Esophagus muscularis mucosa (tissue), 4 donors: ENCODE results near the gene OMA1. TPM values are rescaled to one million over a fixed set of nuclear protein-coding genes. Genes with fewer than 3 reads are reported as not detected.
A peak's percentile ranks its signal among the peaks of the same experiment; 100 is the strongest.
"Not testable (repeated sequence)": the region's sequence is repeated elsewhere in the genome, so short reads cannot be mapped to it uniquely, and the experiment has no call there.

Experiments used
- DNase-seq: peaks from one replicate; pipeline ENCODE4 v3.0.0-alpha.2; 2017; ENCODE audit errors: extremely low spot score
- H3K27ac ChIP-seq, 4 donors: fragments of 200-600 bp; sonication (generic); replicated peaks in 1 of 4; 1 replicate in 3 of 4; 2 replicates in 1 of 4; pipeline ENCODE4 v1.5.1; 2016 to 2019; ENCODE audit warnings: mild to moderate bottlenecking in 1 of 4
- H3K27me3 ChIP-seq, 4 donors: fragments of 200-600 bp; sonication (generic); one replicate each; pipeline versions ENCODE4 v1.5.1 to v1.6.0; 2016 to 2019
- H3K36me3 ChIP-seq, 4 donors: fragments of 200-600 bp; sonication (generic); one replicate each; pipeline ENCODE4 v1.5.1; 2016 to 2019
- H3K4me1 ChIP-seq, 4 donors: fragments of 200-600 bp; sonication (generic); one replicate each; pipeline ENCODE4 v1.5.1; 2016 to 2019
- H3K4me3 ChIP-seq, 4 donors: fragments of 200-600 bp; sonication (generic); 1 replicate in 2 of 4; 2 replicates in 2 of 4; pipeline ENCODE4 v1.5.1; 2016 to 2019; ENCODE audit warnings: mild to moderate bottlenecking in 4 of 4, moderate library complexity in 1 of 4
- H3K9me3 ChIP-seq, 4 donors: fragments of 200-600 bp; sonication (generic); 1 replicate in 3 of 4; 2 replicates in 1 of 4; pipeline ENCODE4 v1.5.1; 2016 to 2019
- CTCF ChIP-seq, 3 experiments: fragments of 200-600 bp in 2 of 3; fragments of 450-650 bp in 1 of 3; sonication (generic) in 2 of 3; IDR thresholded peaks; one replicate each; pipeline ENCODE4 v1.5.1; 2017 to 2019; ENCODE audit warnings: antibody characterized with exemption in 3 of 3, mild to moderate bottlenecking in 2 of 3, moderate library complexity in 1 of 3
- EP300 ChIP-seq: sonication (generic); formaldehyde crosslinking; IDR thresholded peaks from one replicate; pipeline ENCODE4 v1.6.1; 2017; ENCODE audit warnings: antibody characterized with exemption
- POLR2A ChIP-seq: fragments of 450-650 bp; IDR thresholded peaks from one replicate; pipeline ENCODE4 v1.6.1; 2017; ENCODE audit warnings: antibody characterized with exemption, moderate library complexity, mild to moderate bottlenecking, low read depth
- POLR2AphosphoS5 ChIP-seq, 2 donors: sonication (generic); formaldehyde crosslinking; IDR thresholded peaks; one replicate each; pipeline ENCODE4 v1.6.1; 2017; ENCODE audit warnings: antibody characterized with exemption in 2 of 2
- WGBS: methylation state at CpG from one replicate; pipeline ENCODE4 v1.1.5; 2018; 5-methylcytosine and 5-hydroxymethylcytosine counted together
- intact Hi-C: fragments of 100-400 bp; cut with DNase I; formaldehyde crosslinking; loops from one replicate; pipeline ENCODE4 v1.15.1; 2023
- total RNA-seq, 4 donors: library from RNA; depleted of rRNA; stranded (reverse); fragments of >200 nt; gene quantifications; one replicate each; pipeline versions ENCODE4 v1.1.0 to v1.2.1, GENCODE V29; 2016

OMA1 gene
- total RNA-seq, 4 donors from 2014 or later, result 25.8 to 53.6 (median 32.9) TPM

- intact Hi-C loops, result no loop called here
- Histone ChIP-seq H3K27me3 (peaks cover 0 to 4% (median 0%) of the 10 kb centered on the region in 4 donors), H3K27ac (no peak overlapping the region), H3K4me1 (peaks cover 0 to 5% (median 2%) of the 10 kb centered on the region in 4 donors), H3K9me3 (no peaks in the 10 kb centered on the region), H3K4me3 (no peak overlapping the region), H3K36me3 (no peaks in the 10 kb centered on the region)
- no peak for TF ChIP-seq EP300
- TF ChIP-seq POLR2A, result no peak
- TF ChIP-seq CTCF (IDR thresholded peaks at IDR 0.05), result no peak
- TF ChIP-seq POLR2AphosphoS5 (IDR thresholded peaks at IDR 0.05), result no peak
- no peak for DNase-seq
- WGBS, result 67% methylated on average over 7 of the region's 9 CpGs
Measured at GRCh38 chr1:58551186-58552140, 4.9 kb upstream of the OMA1 start.

DNA sequence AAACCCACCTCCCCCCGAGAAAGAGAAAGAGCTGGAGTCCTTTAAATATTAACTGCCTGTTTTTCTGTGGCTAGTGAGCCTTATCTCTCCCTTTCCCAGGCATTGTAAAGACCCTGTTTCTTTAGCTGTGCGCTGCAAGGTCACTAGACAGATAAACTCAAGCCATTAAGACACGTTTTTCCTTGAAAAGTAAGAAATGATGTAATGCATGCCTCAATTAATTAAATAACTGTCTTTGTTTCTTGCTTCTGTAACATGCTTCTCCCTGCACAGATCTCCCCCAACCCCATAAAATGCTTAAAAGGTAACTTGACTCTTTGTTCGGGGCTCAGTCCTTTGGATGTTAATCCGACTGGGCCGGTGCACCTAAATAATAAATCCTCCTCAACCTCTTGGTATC, 2.8 kb upstream of the OMA1 start:
- not testable (repeated sequence) for H3K4me3 ChIP-seq, H3K27ac ChIP-seq, H3K27me3 ChIP-seq, DNase-seq, H3K36me3 ChIP-seq, H3K9me3 ChIP-seq
- 64% methylated on average over 6 of the region's 6 CpGs for WGBS
- intact Hi-C loops, result loop anchor here (5.0 to 10.0 kb wide), 2 partner anchors 33 to 106 kb away; no protein-coding TSS in a partner anchor
- peaks cover 12 to 19% (median 14%) of the 10 kb centered on the region in 4 donors for H3K4me1 ChIP-seq

DNA sequence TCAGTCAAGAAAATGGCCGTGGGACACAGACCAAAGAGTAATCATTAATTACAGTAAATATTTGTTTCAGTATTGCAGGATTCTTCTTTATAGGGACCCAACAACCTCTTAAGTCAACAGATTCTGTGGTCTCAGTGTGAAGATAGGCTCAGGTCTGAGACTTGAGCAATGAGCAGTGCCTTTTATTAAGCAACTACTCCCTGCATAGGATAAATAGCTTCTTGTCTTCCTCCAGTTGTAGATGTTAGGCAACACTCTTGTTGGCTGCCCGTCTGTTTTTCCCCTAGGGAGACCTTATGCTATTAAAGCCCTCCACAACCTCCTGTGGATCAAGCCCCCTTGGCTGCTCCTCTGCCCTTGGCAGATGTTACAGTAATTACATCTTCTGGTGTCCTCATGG, 1.8 kb upstream of the OMA1 start:
- Histone ChIP-seq H3K36me3 (no peaks in the 10 kb centered on the region), H3K4me3 (no peak overlapping the region), H3K27me3 (peaks cover 0 to 4% (median 0%) of the 10 kb centered on the region in 4 donors), H3K4me1 (peaks cover 12 to 20% (median 14%) of the 10 kb centered on the region in 4 donors), H3K27ac (no peak overlapping the region), H3K9me3 (no peaks in the 10 kb centered on the region)
- intact Hi-C loops, result loop anchor here (1.0 to 10.0 kb wide), 3 partner anchors 29 to 106 kb away; no protein-coding TSS in a partner anchor
- TF ChIP-seq POLR2AphosphoS5 (IDR thresholded peaks at IDR 0.05), result no peak
- no peak for TF ChIP-seq POLR2A
- TF ChIP-seq EP300, result no peak
- TF ChIP-seq CTCF (IDR thresholded peaks at IDR 0.05), result no peak
- 81% methylated on average over 2 of the region's 2 CpGs for whole genome bisulfite sequencing
- no peak for DNase-seq

DNA sequence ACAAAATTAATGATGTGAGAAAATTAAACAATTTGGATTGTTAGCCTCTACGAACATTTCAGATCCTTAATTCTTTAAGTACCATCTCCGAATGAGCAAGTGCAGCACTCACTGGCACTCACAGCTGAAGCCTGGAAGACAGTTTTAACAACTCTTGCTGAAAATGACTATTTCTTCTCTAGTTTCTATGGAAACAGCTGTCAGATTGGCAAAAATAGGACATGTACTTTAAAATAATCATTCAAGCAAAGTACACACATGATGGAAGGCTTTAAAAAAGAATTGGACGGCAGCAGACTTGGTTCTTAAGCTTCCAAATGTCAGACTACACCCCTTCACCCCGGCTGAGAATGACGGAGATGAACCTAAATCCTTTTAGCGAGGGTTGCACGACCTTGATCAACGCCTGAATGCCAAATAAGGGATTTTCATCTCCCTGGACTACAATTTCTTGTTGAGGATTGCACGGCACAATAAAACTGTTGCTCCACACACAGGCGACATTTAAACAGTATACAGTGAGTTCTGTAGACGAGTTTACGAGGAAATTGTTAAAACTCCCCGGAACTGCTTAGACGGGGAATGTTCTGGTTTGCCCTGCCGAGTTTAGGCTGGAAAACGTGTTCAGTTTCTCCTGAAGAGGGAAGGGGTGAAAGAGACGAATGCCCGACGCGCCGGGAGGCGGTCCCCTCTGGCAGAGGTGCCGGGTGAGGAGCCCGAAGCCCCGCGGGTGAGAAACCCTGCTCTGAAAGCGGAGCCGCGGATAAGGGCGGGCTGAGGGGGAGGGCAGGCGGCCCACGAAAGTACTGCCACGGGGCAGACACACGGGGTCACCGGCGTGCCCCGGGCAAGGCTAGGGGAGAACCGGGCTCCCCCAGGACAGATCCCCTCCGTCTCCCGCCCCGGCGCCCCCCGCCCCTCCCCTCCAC, 671 bp downstream of the OMA1 start:
- intact Hi-C loops, result loop anchor here (5.0 to 10.0 kb wide), 2 partner anchors 36 to 109 kb away; no protein-coding TSS in a partner anchor
- WGBS, result under 1% methylated on average over 16 of the region's 43 CpGs

DNA sequence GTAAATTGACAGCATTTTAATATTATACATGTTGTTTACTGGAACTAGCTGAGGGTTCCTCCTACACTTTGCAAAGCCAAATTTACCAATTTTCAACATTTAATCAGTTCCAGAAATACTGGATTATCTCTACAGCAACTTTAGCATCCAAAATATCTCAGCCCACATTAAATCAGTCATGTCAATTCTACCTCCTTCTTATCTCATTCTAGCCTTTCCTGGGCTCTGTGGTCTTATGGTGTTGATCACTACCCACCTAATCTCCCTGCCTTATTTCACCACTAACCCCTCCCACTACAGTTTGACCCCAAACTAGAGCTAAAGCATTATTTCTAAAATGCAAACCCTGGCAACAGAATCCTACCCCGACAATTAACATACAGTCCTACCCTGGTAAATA, 3.3 kb downstream of the OMA1 start:
- Histone ChIP-seq H3K4me3 (no peak overlapping the region), H3K27me3 (no peaks in the 10 kb centered on the region), H3K4me1 (peaks cover 12 to 20% (median 14%) of the 10 kb centered on the region in 4 donors), H3K36me3 (no peaks in the 10 kb centered on the region), H3K9me3 (no peaks in the 10 kb centered on the region), H3K27ac (no peak overlapping the region)
- no peak for TF ChIP-seq POLR2AphosphoS5 (IDR thresholded peaks at IDR 0.05)
- TF ChIP-seq POLR2A, result no peak
- TF ChIP-seq EP300, result no peak
- no peak for TF ChIP-seq CTCF (IDR thresholded peaks at IDR 0.05)
- WGBS, result 95% methylated on average over 1 of the region's 1 CpG
- intact Hi-C loops, result loop anchor here (10.0 kb wide), 1 partner anchor 112 kb away; no protein-coding TSS in a partner anchor
- no peak for DNase-seq

More for the DNA sequence above, 671 bp downstream of the OMA1 start:
- H3K9me3 ChIP-seq, result no peaks in the 10 kb centered on the region
- peaks cover 12 to 20% (median 14%) of the 10 kb centered on the region in 4 donors for H3K4me1 ChIP-seq
- DNase-seq, result peak; percentile 95
- H3K27ac ChIP-seq, result peak overlapping the region; percentile 98 to 100 (median 99)
- H3K4me3 ChIP-seq, result peak overlapping the region; percentile 72 to 86 (median 76)
- no peaks in the 10 kb centered on the region for H3K27me3 ChIP-seq
- no peaks in the 10 kb centered on the region for H3K36me3 ChIP-seq
- TF ChIP-seq EP300, result no peak
- TF ChIP-seq POLR2AphosphoS5 (IDR thresholded peaks at IDR 0.05), result peak in 1 of 2 donors; percentile 48
